Loucy (cell line): ENCODE data around the gene ING5.

Experiments used
- H2AFZ ChIP-seq: fragments of 200-600 bp; sonication (generic); 2 replicates; pipeline ENCODE4 v1.6.0; 2016; ENCODE audit warnings: antibody characterized with exemption, mild to moderate bottlenecking, low read length, moderate library complexity
- H3F3A ChIP-seq: fragments of 200-600 bp; 2 replicates; pipeline ENCODE4 v1.6.0; 2016; ENCODE audit warnings: antibody characterized with exemption, low read depth, mild to moderate bottlenecking
- H3K27me3 ChIP-seq: fragments of 200-600 bp; sonication (generic); 2 replicates; pipeline ENCODE4 v1.6.1; 2014; ENCODE audit warnings: low read length, mild to moderate bottlenecking; ENCODE audit not compliant: insufficient read depth, poor library complexity, severe bottlenecking
- H3K36me3 ChIP-seq: fragments of 200-600 bp; sonication (generic); 2 replicates; pipeline ENCODE4 v1.6.1; 2016; ENCODE audit warnings: low read length; ENCODE audit not compliant: insufficient read depth
- H3K4me1 ChIP-seq: fragments of 200-600 bp; sonication (generic); 2 replicates; pipeline ENCODE4 v1.5.1; 2014; ENCODE audit warnings: low read length, mild to moderate bottlenecking; ENCODE audit not compliant: insufficient read depth, poor library complexity, severe bottlenecking
- H3K4me2 ChIP-seq: fragments of 200-600 bp; sonication (generic); 2 replicates; pipeline ENCODE4 v1.6.0; 2014; ENCODE audit warnings: antibody characterized with exemption, low read length, low read depth, mild to moderate bottlenecking; ENCODE audit not compliant: poor library complexity, severe bottlenecking
- H3K4me3 ChIP-seq: fragments of 200-600 bp; sonication (generic); 2 replicates; pipeline ENCODE4 v1.5.1; 2014; ENCODE audit warnings: low read length, mild to moderate bottlenecking, mixed read lengths; ENCODE audit not compliant: poor library complexity, severe bottlenecking
- H3K79me2 ChIP-seq: fragments of 200-600 bp; sonication (generic); 2 replicates; pipeline ENCODE4 v1.6.1; 2014; ENCODE audit warnings: low read length; ENCODE audit not compliant: insufficient read depth
- H3K9ac ChIP-seq: fragments of 200-600 bp; sonication (generic); 2 replicates; pipeline ENCODE4 v1.6.0; 2014; ENCODE audit warnings: mild to moderate bottlenecking, low read depth, low read length, moderate library complexity; ENCODE audit not compliant: poor library complexity, severe bottlenecking
- H3K9me2 ChIP-seq: fragments of 200-600 bp; sonication (generic); replicated peaks from 2 replicates; pipeline ENCODE4 v1.6.1; 2016; ENCODE audit warnings: low read depth, low read length, mixed read lengths
- H3K9me3 ChIP-seq: fragments of 200-600 bp; sonication (generic); 2 replicates; pipeline ENCODE4 v1.6.1; 2014; ENCODE audit warnings: mild to moderate bottlenecking, antibody characterized with exemption, low read length, low read depth; ENCODE audit not compliant: insufficient read depth
- H4K20me1 ChIP-seq: fragments of 200-600 bp; sonication (generic); 2 replicates; pipeline ENCODE4 v1.6.0; 2014; ENCODE audit warnings: antibody characterized with exemption, low read length, mild to moderate bottlenecking; ENCODE audit not compliant: insufficient read depth, poor library complexity, severe bottlenecking
- CTCF ChIP-seq: fragments of 200-600 bp; sonication (generic); conservative IDR thresholded peaks from 2 replicates; pipeline ENCODE4 v1.5.1; 2014; ENCODE audit warnings: mild to moderate bottlenecking, antibody characterized with exemption, low read length
- EZH2phosphoT487 ChIP-seq: fragments of 200-600 bp; IDR thresholded peaks from 2 replicates; pipeline ENCODE4 v1.6.1; 2018; ENCODE audit warnings: antibody characterized with exemption, mild to moderate bottlenecking, moderate library complexity, borderline replicate concordance

ING5 gene

GRCh38 chr2:241653210-241653750 is 48.6 kb upstream of the ING5 start:
- peaks cover 62% of the 10 kb centered on the region; the same call in 1 of the 2 replicates for H3K36me3 ChIP-seq
- H4K20me1 ChIP-seq: peaks cover 19% of the 10 kb centered on the region
- no peak overlapping the region for H3K4me3 ChIP-seq
- H3K79me2 ChIP-seq: peaks cover 25% of the 10 kb centered on the region; the same call in 1 of the 2 replicates
- H3K27me3 ChIP-seq: no peaks in the 10 kb centered on the region
- no peaks in the 10 kb centered on the region for H3K4me1 ChIP-seq
- no peaks in the 10 kb centered on the region for H3K9me3 ChIP-seq
- H3K9ac ChIP-seq: no peak overlapping the region
- no peaks in the 10 kb centered on the region for H3K9me2 ChIP-seq
- no peak overlapping the region for H3K4me2 ChIP-seq
- TF ChIP-seq CTCF: no peak
- TF ChIP-seq EZH2phosphoT487: no peak
- no peaks in the 10 kb centered on the region for H3F3A ChIP-seq
- H2AFZ ChIP-seq: no peak overlapping the region

GRCh38 chr2:241654551-241654950 is 47.3 kb upstream of the ING5 start:
- H3K36me3 ChIP-seq: peaks cover 74% of the 10 kb centered on the region; the same call in 1 of the 2 replicates
- H3K9me3 ChIP-seq: no peaks in the 10 kb centered on the region
- H2AFZ ChIP-seq: no peak overlapping the region
- peaks cover 8% of the 10 kb centered on the region for H4K20me1 ChIP-seq
- peaks cover 12% of the 10 kb centered on the region; the same call in 1 of the 2 replicates for H3K79me2 ChIP-seq
- H3K9me2 ChIP-seq: no peaks in the 10 kb centered on the region
- H3K27me3 ChIP-seq: no peaks in the 10 kb centered on the region
- H3K9ac ChIP-seq: no peak overlapping the region
- no peak overlapping the region for H3K4me2 ChIP-seq
- no peaks in the 10 kb centered on the region for H3K4me1 ChIP-seq
- H3F3A ChIP-seq: no peaks in the 10 kb centered on the region
- TF ChIP-seq CTCF (no peak), EZH2phosphoT487 (no peak)
- H3K4me3 ChIP-seq: no peak overlapping the region

- Histone ChIP-seq H3K36me3 (peaks cover 84% of the 10 kb centered on the region; the same call in 1 of the 2 replicates), H3K9ac (no peak overlapping the region), H3F3A (no peaks in the 10 kb centered on the region), H3K4me3 (no peak overlapping the region), H3K9me3 (no peaks in the 10 kb centered on the region), H3K4me1 (no peaks in the 10 kb centered on the region), H3K4me2 (no peak overlapping the region), H3K27me3 (no peaks in the 10 kb centered on the region), H4K20me1 (peaks cover under 1% of the 10 kb centered on the region), H2AFZ (no peak overlapping the region), H3K79me2 (peaks cover 4% of the 10 kb centered on the region; the same call in 1 of the 2 replicates), H3K9me2 (no peaks in the 10 kb centered on the region)
- TF ChIP-seq CTCF: no peak
- TF ChIP-seq EZH2phosphoT487: no peak
Observed at GRCh38 chr2:241655516-241656189, 46.2 kb upstream of the ING5 start.
